ENCODE data around the gene AUTS2.

GRCh38 chr7:70474639-70475234 lies 876.5 kb downstream of the AUTS2 start:
- TF ChIP-seq POLR2A (IDR thresholded peaks at IDR 0.05) (no peak), CTCF (IDR thresholded peaks at IDR 0.05 in 8 of 11, conservative IDR thresholded peaks at IDR 0.05 in 3 of 11) (no peak)

Data from spleen (tissue), 7 donors.